GM18499 (cell line): ENCODE measurements around the gene TIMM50.

Experiments used
- ATAC-seq: cut with Tn5 transposase; IDR thresholded peaks from one replicate; pipeline ENCODE4 v1.9.1; 2021; ENCODE audit warnings: moderate number of reproducible peaks; ENCODE audit not compliant: insufficient read depth, unreplicated experiment

Gene TIMM50

DNA sequence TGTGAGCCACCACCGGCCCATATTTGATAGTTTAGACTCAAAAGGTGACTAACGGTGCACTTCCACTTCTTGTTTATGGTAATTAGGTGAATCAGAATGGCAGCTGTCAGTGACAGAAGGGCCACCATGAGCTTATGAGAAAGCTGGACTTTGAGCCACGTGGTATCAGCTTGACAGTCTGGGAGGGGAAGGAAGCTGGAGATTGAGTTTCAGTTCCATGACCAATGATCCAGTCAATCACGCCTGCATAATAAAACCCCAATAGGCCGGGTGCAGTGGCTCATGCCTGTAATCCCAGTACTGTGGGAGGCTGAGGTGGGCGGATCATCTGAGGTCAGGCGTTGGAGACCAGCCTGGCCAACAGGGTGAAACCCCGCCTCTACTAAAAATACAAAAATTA is 43.9 kb downstream of the TIMM50 start:
- ATAC-seq: no peak

DNA sequence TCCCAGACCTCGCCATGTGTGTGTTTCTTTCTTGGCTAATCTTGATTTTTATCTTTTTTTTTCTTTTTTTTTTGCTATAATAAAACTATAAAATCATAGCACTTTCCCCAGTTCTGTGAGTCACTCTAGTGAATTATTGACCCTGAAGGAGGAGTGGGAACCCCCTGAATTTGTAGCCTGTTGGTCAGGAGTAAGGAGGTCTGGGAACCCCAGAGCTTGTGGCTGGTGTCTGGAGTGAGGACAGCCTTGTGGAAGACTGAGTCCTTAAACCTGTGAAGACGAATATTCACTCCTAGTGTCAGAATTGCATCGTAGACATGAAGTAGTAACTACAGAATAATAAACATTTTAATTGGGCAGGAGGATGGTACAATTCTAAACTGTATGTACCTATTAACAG is 44.6 kb downstream of the TIMM50 start:
- ATAC-seq: no peak

DNA sequence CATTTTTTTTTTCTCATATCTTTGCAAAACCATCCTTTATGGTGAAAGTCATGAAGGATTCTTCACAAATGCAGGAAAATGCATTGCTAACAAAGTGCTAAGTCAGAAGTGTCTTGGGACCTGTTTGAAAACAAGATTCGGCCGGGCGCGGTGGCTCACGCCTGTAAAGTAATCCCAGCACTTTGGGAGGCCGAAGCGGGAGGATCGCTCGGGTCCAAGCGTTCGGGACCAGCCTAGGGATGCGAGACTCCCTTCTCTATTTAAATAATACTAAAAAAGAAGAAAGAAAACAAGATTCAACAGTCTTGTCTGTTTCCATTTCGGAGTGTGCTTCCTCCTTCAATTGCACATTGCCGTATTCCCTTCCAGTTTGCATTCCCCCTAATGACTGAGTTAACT is 51.2 kb downstream of the TIMM50 start:
- ATAC-seq: no peak

GRCh38 chr19:39532233-39533002 is 51.8 kb downstream of the TIMM50 start, which contains the start of gene EID2B:
EID2B (minus strand) TSS chr19:39532852; CDS start chr19:39532802, 50 bp downstream.
- peak; percentile 75 for ATAC-seq

- no peak for ATAC-seq
Observed at GRCh38 chr19:39533003-39533512, 52.4 kb downstream of the TIMM50 start.

GRCh38 chr19:39533791-39534190 is 53.2 kb downstream of the TIMM50 start:
- ATAC-seq: no peak

GRCh38 chr19:39539165-39539517 is 58.5 kb downstream of the TIMM50 start:
- no peak for ATAC-seq

DNA sequence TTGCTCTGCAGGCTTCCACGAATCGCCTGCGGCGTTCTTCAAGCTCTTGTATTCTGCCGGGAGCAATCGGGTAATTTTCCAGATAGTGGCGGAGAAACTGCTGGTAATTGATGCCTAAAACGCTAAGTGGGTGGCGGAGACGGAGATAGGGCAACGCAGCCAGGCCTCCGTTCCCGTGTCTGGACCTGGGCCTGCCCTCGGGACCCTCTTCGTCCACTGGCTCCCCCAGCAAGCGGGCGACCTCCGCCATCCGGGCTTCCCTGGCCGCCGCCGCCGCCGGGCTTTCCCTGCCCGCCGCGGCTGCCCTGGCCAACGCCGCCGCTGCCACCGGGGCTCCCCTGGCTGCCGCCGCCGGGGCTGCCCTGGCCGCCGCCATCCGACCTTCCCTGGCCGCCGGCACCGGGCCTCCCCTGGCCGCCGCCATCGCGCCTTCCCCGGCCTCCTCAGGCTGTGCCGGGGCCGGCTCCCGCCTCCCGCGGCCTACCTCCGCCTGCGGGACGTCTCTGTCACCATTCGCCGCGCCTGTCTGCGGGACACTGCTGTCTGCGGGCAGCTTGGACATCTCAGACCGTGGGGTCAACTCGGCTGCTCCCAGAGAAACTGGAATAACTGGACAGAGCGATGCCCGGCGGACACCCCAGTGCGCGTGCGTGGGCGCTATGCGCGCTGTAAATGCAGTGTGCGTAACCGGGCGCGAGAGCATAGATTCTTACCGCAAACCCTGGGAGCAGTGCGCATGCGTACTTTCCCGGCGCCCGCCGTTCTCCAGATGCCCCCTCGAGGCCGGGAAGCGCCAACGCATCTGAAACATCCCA is 59.1 kb downstream of the TIMM50 start, which contains the start of gene EID2:
TSS of gene EID2 (minus strand) at position 644 of the 815 bp plus-strand sequence. CDS start at position 562, 82 bp downstream.
- peak; percentile 54 for ATAC-seq

- ATAC-seq: no peak
Observed at GRCh38 chr19:39540333-39540673, 59.7 kb downstream of the TIMM50 start.
